GM20000 (cell line): ENCODE results near the gene RSF1.

Experiments
- DNase-seq: peaks from one replicate; pipeline ENCODE4 v3.0.0; 2012; ENCODE audit warnings: low spot score
- CTCF ChIP-seq: IDR thresholded peaks from 2 replicates; pipeline ENCODE4 v1.5.1; 2012; ENCODE audit warnings: mild to moderate bottlenecking, control low read depth; ENCODE audit errors: extremely low read depth, missing control alignments

RSF1 gene

GRCh38 chr11:77801477-77801876, 19.0 kb downstream of the RSF1 start:
- no peak for TF ChIP-seq CTCF

GRCh38 chr11:77800449-77800848, 20.1 kb downstream of the RSF1 start:
- no peak for DNase-seq
- TF ChIP-seq CTCF: no peak

More at GRCh38 chr11:77801477-77801876, 19.0 kb downstream of the RSF1 start:
- DNase-seq: no peak

- no peak for DNase-seq
- no peak for TF ChIP-seq CTCF
Measured at GRCh38 chr11:77799338-77799737, 21.2 kb downstream of the RSF1 start.

- TF ChIP-seq CTCF: no peak
- DNase-seq: no peak
Measured at GRCh38 chr11:77793972-77794371, 26.6 kb downstream of the RSF1 start.

- TF ChIP-seq CTCF: no peak
Measured at GRCh38 chr11:77791301-77791700, 29.2 kb downstream of the RSF1 start.

GRCh38 chr11:77789731-77790476, 30.6 kb downstream of the RSF1 start:
- DNase-seq: no peak
- TF ChIP-seq CTCF: no peak

More at GRCh38 chr11:77791301-77791700, 29.2 kb downstream of the RSF1 start:
- no peak for DNase-seq

GRCh38 chr11:77789061-77789730, 31.3 kb downstream of the RSF1 start:
- no peak for DNase-seq
- no peak for TF ChIP-seq CTCF
